ENCODE measurements around the gene PRKN.

DNA sequence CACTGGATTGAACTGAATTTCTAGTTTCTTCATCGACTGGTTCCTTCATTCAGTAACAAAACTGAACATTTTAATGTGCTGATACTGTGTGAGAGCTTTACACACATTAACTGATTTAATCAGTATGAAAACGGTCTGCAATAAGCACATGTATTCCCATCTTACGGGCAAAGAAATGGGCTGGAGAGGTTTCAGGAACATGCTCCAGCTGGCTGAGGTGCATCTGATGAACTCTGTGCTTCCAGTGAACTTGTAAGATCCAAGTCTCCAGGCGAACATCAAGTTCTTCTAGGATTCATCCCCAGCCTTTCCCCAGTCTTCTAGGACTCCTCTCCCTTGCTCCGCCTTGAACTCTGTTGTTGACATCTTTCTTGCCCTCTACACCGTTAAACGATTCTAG is 1233.0 kb downstream of the PRKN start:
- TF ChIP-seq EZH2 (IDR thresholded peaks at IDR 0.05; ENCODE audit: borderline replicate concordance) (no peak), EZH2phosphoT487 (IDR thresholded peaks at IDR 0.05; ENCODE audit: low read depth, severe bottlenecking, unreplicated experiment) (no peak)
- TF ChIP-seq, protein P1, sequence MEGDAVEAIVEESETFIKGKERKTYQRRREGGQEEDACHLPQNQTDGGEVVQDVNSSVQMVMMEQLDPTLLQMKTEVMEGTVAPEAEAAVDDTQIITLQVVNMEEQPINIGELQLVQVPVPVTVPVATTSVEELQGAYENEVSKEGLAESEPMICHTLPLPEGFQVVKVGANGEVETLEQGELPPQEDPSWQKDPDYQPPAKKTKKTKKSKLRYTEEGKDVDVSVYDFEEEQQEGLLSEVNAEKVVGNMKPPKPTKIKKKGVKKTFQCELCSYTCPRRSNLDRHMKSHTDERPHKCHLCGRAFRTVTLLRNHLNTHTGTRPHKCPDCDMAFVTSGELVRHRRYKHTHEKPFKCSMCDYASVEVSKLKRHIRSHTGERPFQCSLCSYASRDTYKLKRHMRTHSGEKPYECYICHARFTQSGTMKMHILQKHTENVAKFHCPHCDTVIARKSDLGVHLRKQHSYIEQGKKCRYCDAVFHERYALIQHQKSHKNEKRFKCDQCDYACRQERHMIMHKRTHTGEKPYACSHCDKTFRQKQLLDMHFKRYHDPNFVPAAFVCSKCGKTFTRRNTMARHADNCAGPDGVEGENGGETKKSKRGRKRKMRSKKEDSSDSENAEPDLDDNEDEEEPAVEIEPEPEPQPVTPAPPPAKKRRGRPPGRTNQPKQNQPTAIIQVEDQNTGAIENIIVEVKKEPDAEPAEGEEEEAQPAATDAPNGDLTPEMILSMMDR (IDR thresholded peaks at IDR 0.05; ENCODE audit: poor library complexity) = no peak
